Sigmoid colon (tissue), 7 donors: ENCODE measurements around the gene VEGFA. TPM values are rescaled to one million over a fixed set of nuclear protein-coding genes. Genes with fewer than 3 reads are reported as not detected.

Source experiments
- DNase-seq: peaks from one replicate; pipeline ENCODE4 v3.0.0-alpha.2; 2019
- H3K27ac ChIP-seq, 4 donors: fragments of 200-600 bp; sonication (generic); one replicate each; pipeline ENCODE4 v1.5.1; 2016 to 2019; ENCODE audit warnings: mild to moderate bottlenecking in 1 of 4
- H3K27me3 ChIP-seq, 3 donors: fragments of 200-600 bp; sonication (generic); one replicate each; pipeline ENCODE4 v1.5.1; 2019; ENCODE audit warnings: mild to moderate bottlenecking in 1 of 3
- H3K36me3 ChIP-seq, 4 donors: fragments of 200-600 bp; sonication (generic); one replicate each; pipeline ENCODE4 v1.5.1; 2016 to 2019
- H3K4me1 ChIP-seq, 4 donors: fragments of 200-600 bp; sonication (generic); one replicate each; pipeline ENCODE4 v1.5.1; 2017 to 2019
- H3K4me3 ChIP-seq, 4 donors: fragments of 200-600 bp; sonication (generic); one replicate each; pipeline ENCODE4 v1.5.1; 2017 to 2019; ENCODE audit warnings: mild to moderate bottlenecking in 2 of 4, moderate library complexity in 1 of 4
- H3K9me3 ChIP-seq, 4 donors: fragments of 200-600 bp in 3 of 4; sonication (generic) in 3 of 4; one replicate each; pipeline versions ENCODE4 v1.5.1 to v1.6.1; 2013 to 2019
- CTCF ChIP-seq, 4 experiments: fragments of 450-650 bp in 3 of 4; fragments of 200-600 bp in 1 of 4; IDR thresholded peaks; one replicate each; pipeline ENCODE4 v1.5.1; 2016 to 2019; ENCODE audit warnings: antibody characterized with exemption in 4 of 4, mild to moderate bottlenecking in 3 of 4, moderate library complexity in 2 of 4
- EP300 ChIP-seq, 4 donors: sonication (generic); formaldehyde crosslinking; IDR thresholded peaks; one replicate each; pipeline ENCODE4 v1.6.1; 2017; ENCODE audit warnings: antibody characterized with exemption in 4 of 4
- POLR2A ChIP-seq, 2 donors: fragments of 450-650 bp; IDR thresholded peaks; one replicate each; pipeline ENCODE4 v1.6.1; 2016; ENCODE audit warnings: antibody characterized with exemption in 2 of 2, mild to moderate bottlenecking in 2 of 2, moderate library complexity in 2 of 2
- POLR2AphosphoS5 ChIP-seq, 4 donors: sonication (generic); formaldehyde crosslinking; IDR thresholded peaks; one replicate each; pipeline ENCODE4 v1.6.1; 2017; ENCODE audit warnings: antibody characterized with exemption in 4 of 4
- WGBS, 2 donors: extraction: QIAGEN DNeasy Blood & Tissue Kit; methylation state at CpG; one replicate each; pipeline ENCODE4 v1.1.7; 2013; 5-methylcytosine and 5-hydroxymethylcytosine counted together
- intact Hi-C: fragments of 100-400 bp; cut with DNase I; formaldehyde crosslinking; loops from one replicate; pipeline ENCODE4 v1.15.1; 2023
- polyA plus RNA-seq, 3 donors: library from polyadenylated mRNA; stranded (reverse); fragments of 200-250 nt; gene quantifications; one replicate each; pipeline ENCODE4 v1.2.3, GENCODE V29; 2013
- total RNA-seq, 4 donors: library from RNA; depleted of rRNA; stranded (reverse); fragments of >200 nt; gene quantifications; one replicate each; pipeline ENCODE4 v1.1.0, GENCODE V29; 2016
- donor health status: healthy with polysubstance abuse.
- donor health status: Bipolar disorder and iron deficiency.
- donor health status: healthy.

VEGFA gene
- total and polyA plus RNA-seq, 7 donors = 11.1 to 111 (median 34.2) TPM

- peak; percentile 40 for DNase-seq
- H3K27ac ChIP-seq = no peak overlapping the region
- TF ChIP-seq EP300 (IDR thresholded peaks at IDR 0.05) (no peak), POLR2AphosphoS5 (IDR thresholded peaks at IDR 0.05) (no peak), POLR2A (IDR thresholded peaks at IDR 0.05) (no peak), CTCF (IDR thresholded peaks at IDR 0.05) (no peak)
- H3K9me3 ChIP-seq = no peaks in the 10 kb centered on the region
- 94% methylated on average over 9 of the region's 9 CpGs for WGBS, 2 donors
- no peaks in the 10 kb centered on the region for H3K36me3 ChIP-seq
- no peak overlapping the region for H3K4me3 ChIP-seq
- no peaks in the 10 kb centered on the region for H3K4me1 ChIP-seq
- H3K27me3 ChIP-seq = no peaks in the 10 kb centered on the region
- intact Hi-C loops = no loop called here
Observed at GRCh38 chr6:43761666-43762409, 8.2 kb upstream of the VEGFA start.

GRCh38 chr6:43762410-43762768 is 7.6 kb upstream of the VEGFA start:
- no peaks in the 10 kb centered on the region for H3K9me3 ChIP-seq
- intact Hi-C loops = no loop called here
- TF ChIP-seq EP300 (IDR thresholded peaks at IDR 0.05) (no peak), CTCF (IDR thresholded peaks at IDR 0.05) (no peak), POLR2A (IDR thresholded peaks at IDR 0.05) (no peak), POLR2AphosphoS5 (IDR thresholded peaks at IDR 0.05) (no peak)
- no peaks in the 10 kb centered on the region for H3K36me3 ChIP-seq
- no peak overlapping the region for H3K27ac ChIP-seq
- H3K27me3 ChIP-seq = no peaks in the 10 kb centered on the region
- no peaks in the 10 kb centered on the region for H3K4me1 ChIP-seq
- peak; percentile 22 for DNase-seq
- H3K4me3 ChIP-seq = no peak overlapping the region
- 92 to 93% methylated on average over 5 of the region's 5 CpGs for whole genome bisulfite sequencing, 2 donors

- peak; percentile 40 for DNase-seq
- TF ChIP-seq POLR2A (IDR thresholded peaks at IDR 0.05) = no peak
- no peaks in the 10 kb centered on the region for H3K27me3 ChIP-seq
- 31 to 48% methylated on average over 6 of the region's 6 CpGs for WGBS, 2 donors
- H3K27ac ChIP-seq = no peak overlapping the region
- H3K4me3 ChIP-seq = no peak overlapping the region
- H3K4me1 ChIP-seq = no peaks in the 10 kb centered on the region
- H3K9me3 ChIP-seq = no peaks in the 10 kb centered on the region
- H3K36me3 ChIP-seq = no peaks in the 10 kb centered on the region
- intact Hi-C loops = no loop called here
Observed at GRCh38 chr6:43762966-43763695, 6.9 kb upstream of the VEGFA start.

GRCh38 chr6:43763812-43764522 is 6.0 kb upstream of the VEGFA start:
- Histone ChIP-seq H3K27me3 (no peaks in the 10 kb centered on the region), H3K4me1 (peaks cover 0 to 7% (median 5%) of the 10 kb centered on the region in 4 donors), H3K27ac (no peak overlapping the region), H3K36me3 (no peaks in the 10 kb centered on the region), H3K9me3 (no peaks in the 10 kb centered on the region), H3K4me3 (no peak overlapping the region)
- DNase-seq = peak; percentile 22
- intact Hi-C loops = no loop called here
- WGBS, 2 donors = 90 to 94% methylated on average over 7 of the region's 7 CpGs
- TF ChIP-seq POLR2AphosphoS5 (IDR thresholded peaks at IDR 0.05) (no peak), POLR2A (IDR thresholded peaks at IDR 0.05) (no peak), CTCF (IDR thresholded peaks at IDR 0.05) (no peak), EP300 (IDR thresholded peaks at IDR 0.05) (no peak)

GRCh38 chr6:43764772-43765171 is 5.2 kb upstream of the VEGFA start:
- DNase-seq = peak; percentile 42

More at GRCh38 chr6:43764772-43765171, 5.2 kb upstream of the VEGFA start:
- Histone ChIP-seq H3K27me3 (no peaks in the 10 kb centered on the region), H3K36me3 (no peaks in the 10 kb centered on the region), H3K27ac (no peak overlapping the region), H3K4me3 (no peak overlapping the region), H3K9me3 (no peaks in the 10 kb centered on the region), H3K4me1 (peaks cover 0 to 12% (median 11%) of the 10 kb centered on the region in 4 donors)
- 88 to 92% methylated on average over 5 of the region's 5 CpGs for WGBS, 2 donors
- intact Hi-C loops = loop anchor here (5.0 kb wide), 1 partner anchor 77 kb away; the partner anchor contains the start of gene MRPS18A
- TF ChIP-seq POLR2A (IDR thresholded peaks at IDR 0.05) (no peak), CTCF (IDR thresholded peaks at IDR 0.05) (no peak), EP300 (IDR thresholded peaks at IDR 0.05) (no peak), POLR2AphosphoS5 (IDR thresholded peaks at IDR 0.05) (no peak)
